Natural killer cell (primary cell): ENCODE data around the gene VAV3. TPM values are rescaled to one million over a fixed set of nuclear protein-coding genes. Genes with fewer than 3 reads are reported as not detected.

Experiments
- ATAC-seq, 3 donors: fragments of 150-1000 bp in 2 of 3; fragments of 200-7000 bp in 1 of 3; cut with Tn5 transposase; 1 replicate in 1 of 3; 2 replicates in 2 of 3; pipeline ENCODE4 v1.10.0; 2021; ENCODE audit warnings: mild to moderate bottlenecking in 2 of 3, moderate library complexity in 2 of 3
- DNase-seq, 2 donors: peaks; one replicate each; pipeline versions ENCODE4 v3.0.0 to v3.0.0-alpha.2; 2013 to 2021; ENCODE audit warnings: mixed read lengths in 1 of 2
- H3K27ac ChIP-seq: one replicate; pipeline ENCODE4 v1.5.1; 2013; ENCODE audit warnings: mild to moderate bottlenecking, low read length
- H3K27me3 ChIP-seq: one replicate; pipeline ENCODE4 v1.6.1; 2013; ENCODE audit warnings: low read length; ENCODE audit not compliant: control insufficient read depth, insufficient read depth
- H3K36me3 ChIP-seq: one replicate; pipeline ENCODE4 v1.6.1; 2013; ENCODE audit warnings: low read length; ENCODE audit not compliant: control insufficient read depth, insufficient read depth
- H3K4me1 ChIP-seq: one replicate; pipeline ENCODE4 v1.6.1; 2013; ENCODE audit warnings: low read length; ENCODE audit not compliant: control insufficient read depth, insufficient read depth
- H3K4me3 ChIP-seq: one replicate; pipeline ENCODE4 v1.5.1; 2013; ENCODE audit warnings: low read length
- H3K9me3 ChIP-seq: one replicate; pipeline ENCODE4 v1.6.1; 2013; ENCODE audit warnings: low read length; ENCODE audit not compliant: control insufficient read depth, insufficient read depth
- H3K27ac Mint-ChIP-seq, 2 donors: one replicate each; pipeline ENCODE4 v1.8.0; 2022; ENCODE audit warnings: mild to moderate bottlenecking in 2 of 2, mixed read lengths in 2 of 2, moderate library complexity in 1 of 2
- H3K27me3 Mint-ChIP-seq, 2 donors: one replicate each; pipeline ENCODE4 v1.8.0; 2022; ENCODE audit warnings: low read depth in 2 of 2, mixed read lengths in 2 of 2
- H3K36me3 Mint-ChIP-seq: one replicate; pipeline ENCODE4 v1.8.0; 2022; ENCODE audit warnings: mixed read lengths
- H3K4me1 Mint-ChIP-seq, 2 donors: one replicate each; pipeline ENCODE4 v1.8.0; 2022; ENCODE audit warnings: mixed read lengths in 2 of 2
- H3K4me3 Mint-ChIP-seq: one replicate; pipeline ENCODE4 v1.8.0; 2022; ENCODE audit warnings: mild to moderate bottlenecking, moderate library complexity, mixed read lengths
- H3K9me3 Mint-ChIP-seq, 2 donors: one replicate each; pipeline ENCODE4 v1.8.0; 2022; ENCODE audit warnings: mixed read lengths in 2 of 2
- WGBS: methylation state at CpG from one replicate; pipeline ENCODE4 v1.1.7; 2013; ENCODE audit warnings: missing lambda C conversion rate; ENCODE audit not compliant: insufficient coverage; 5-methylcytosine and 5-hydroxymethylcytosine counted together
- intact Hi-C: fragments of 100-400 bp; cut with micrococcal nuclease; formaldehyde crosslinking; loops from one replicate; pipeline ENCODE4 v1.14.2; 2022
- total RNA-seq, 4 donors: library from RNA; stranded (reverse); fragments of 120-200 nt in 1 of 4; gene quantifications; one replicate each; pipeline versions ENCODE4 v1.2.3 to v1.2.4, GENCODE V29; 2013 to 2022
- TF ChIP-seq, protein P1 (sequence below): fragments of 200-600 bp; IDR thresholded peaks from one replicate; pipeline ENCODE4 v1.8.0; 2022; ENCODE audit warnings: antibody characterized with exemption

Gene VAV3
- total RNA-seq, 3 donors from 2014 or later (not counting 1 experiment from before 2014, with no cell fraction given): 95.8 to 101 (median 96.6) TPM

DNA sequence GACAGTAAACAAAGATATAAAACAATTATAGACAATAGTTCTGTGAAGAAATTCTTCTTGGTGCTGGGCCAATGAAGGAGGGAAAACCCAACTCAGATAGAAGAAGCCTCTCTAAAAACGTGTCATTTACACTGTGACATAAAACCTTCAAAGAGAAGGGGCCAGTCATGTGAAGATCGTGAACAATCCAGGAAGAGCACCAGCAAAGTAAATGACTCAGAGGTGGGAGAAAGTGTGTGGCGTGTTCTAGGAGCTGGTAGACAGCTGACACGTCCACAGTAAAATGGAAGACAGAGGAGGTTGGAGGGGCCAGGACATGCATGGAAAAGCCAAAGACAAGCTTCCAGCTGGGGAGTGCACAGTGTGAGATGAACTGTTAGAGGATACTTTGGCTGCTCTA is 143.6 kb downstream of the VAV3 start:
- TF ChIP-seq, protein P1, sequence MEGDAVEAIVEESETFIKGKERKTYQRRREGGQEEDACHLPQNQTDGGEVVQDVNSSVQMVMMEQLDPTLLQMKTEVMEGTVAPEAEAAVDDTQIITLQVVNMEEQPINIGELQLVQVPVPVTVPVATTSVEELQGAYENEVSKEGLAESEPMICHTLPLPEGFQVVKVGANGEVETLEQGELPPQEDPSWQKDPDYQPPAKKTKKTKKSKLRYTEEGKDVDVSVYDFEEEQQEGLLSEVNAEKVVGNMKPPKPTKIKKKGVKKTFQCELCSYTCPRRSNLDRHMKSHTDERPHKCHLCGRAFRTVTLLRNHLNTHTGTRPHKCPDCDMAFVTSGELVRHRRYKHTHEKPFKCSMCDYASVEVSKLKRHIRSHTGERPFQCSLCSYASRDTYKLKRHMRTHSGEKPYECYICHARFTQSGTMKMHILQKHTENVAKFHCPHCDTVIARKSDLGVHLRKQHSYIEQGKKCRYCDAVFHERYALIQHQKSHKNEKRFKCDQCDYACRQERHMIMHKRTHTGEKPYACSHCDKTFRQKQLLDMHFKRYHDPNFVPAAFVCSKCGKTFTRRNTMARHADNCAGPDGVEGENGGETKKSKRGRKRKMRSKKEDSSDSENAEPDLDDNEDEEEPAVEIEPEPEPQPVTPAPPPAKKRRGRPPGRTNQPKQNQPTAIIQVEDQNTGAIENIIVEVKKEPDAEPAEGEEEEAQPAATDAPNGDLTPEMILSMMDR: no peak
- Histone ChIP-seq H3K4me3 (no peak overlapping the region), H3K4me1 (peaks cover 17% of the 10 kb centered on the region), H3K9me3 (peaks cover 3% of the 10 kb centered on the region), H3K36me3 (peaks cover 2% of the 10 kb centered on the region), H3K27ac (peak overlapping the region; percentile 31), H3K27me3 (no peaks in the 10 kb centered on the region)
- Mint-ChIP-seq H3K36me3 (peaks cover 20% of the 10 kb centered on the region), H3K27me3 (no peaks in the 10 kb centered on the region), H3K4me1 (peaks cover 72 to 73% of the 10 kb centered on the region in 2 donors), H3K4me3 (peak overlapping the region; percentile 36), H3K9me3 (peaks cover 4 to 20% of the 10 kb centered on the region in 2 donors), H3K27ac (peak overlapping the region; percentile 81 to 90)
- DNase-seq: peak; percentile 39 to 57
- 29% methylated on average over 4 of the region's 4 CpGs for WGBS
- intact Hi-C loops: loop anchor here (1.0 to 10.0 kb wide), 5 partner anchors 8 to 115 kb away; no protein-coding TSS in a partner anchor
- ATAC-seq: peak; percentile 85 to 93 (median 86)

DNA sequence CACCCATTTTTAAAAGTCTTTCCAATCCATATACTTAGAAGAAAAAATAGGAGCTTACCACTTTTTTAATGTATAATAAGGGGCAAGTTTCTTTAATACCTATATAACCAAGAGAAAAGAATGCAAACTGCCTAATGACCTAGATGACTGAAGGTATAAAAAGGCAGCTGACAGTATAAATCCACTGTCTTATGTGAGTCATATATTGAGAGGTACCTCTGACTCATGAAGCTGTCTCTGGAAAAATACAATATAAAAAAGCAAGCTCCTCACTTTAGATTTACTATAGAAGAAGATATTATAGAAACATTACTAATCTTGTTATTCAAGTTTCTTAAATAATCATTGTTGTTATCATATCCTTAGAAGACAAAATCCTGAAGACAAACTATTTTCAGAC is 144.2 kb downstream of the VAV3 start:
- Mint-ChIP-seq H3K4me3 (peak overlapping the region; percentile 36), H3K27me3 (no peaks in the 10 kb centered on the region), H3K36me3 (peaks cover 20% of the 10 kb centered on the region), H3K4me1 (peaks cover 67 to 68% of the 10 kb centered on the region in 2 donors), H3K9me3 (peaks cover 4 to 20% of the 10 kb centered on the region in 2 donors), H3K27ac (peak overlapping the region; percentile 81 to 90)
- Histone ChIP-seq H3K27ac (peak overlapping the region; percentile 4), H3K4me1 (peaks cover 16% of the 10 kb centered on the region), H3K36me3 (peaks cover 2% of the 10 kb centered on the region), H3K4me3 (no peak overlapping the region), H3K9me3 (peaks cover 3% of the 10 kb centered on the region), H3K27me3 (no peaks in the 10 kb centered on the region)
- intact Hi-C loops: loop anchor here (1.0 to 10.0 kb wide), 5 partner anchors 8 to 116 kb away; no protein-coding TSS in a partner anchor
- ATAC-seq: peak in 2 of 3 donors; percentile 57 to 61
- TF ChIP-seq, protein P1: no peak
- DNase-seq: no peak

DNA sequence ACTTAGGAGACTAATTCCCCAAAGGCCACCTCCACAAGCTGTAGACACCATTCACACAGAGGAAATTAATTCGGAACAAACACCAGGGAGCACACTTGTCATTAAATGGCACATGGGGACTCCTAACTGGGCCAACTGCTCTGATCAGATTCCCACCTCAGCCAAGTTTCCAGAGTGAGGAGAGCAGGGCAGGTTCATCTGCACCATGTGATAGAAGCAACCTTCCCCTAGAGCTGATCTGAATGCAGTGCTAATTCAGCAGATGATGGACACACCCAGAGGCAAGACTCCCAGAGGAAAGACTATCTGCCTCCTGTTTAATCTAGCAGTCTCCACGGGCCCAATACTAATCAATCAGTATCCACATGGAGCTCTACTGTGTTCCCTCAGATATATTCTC is 147.0 kb downstream of the VAV3 start:
- Mint-ChIP-seq H3K4me1 (peaks cover 51 to 65% of the 10 kb centered on the region in 2 donors), H3K36me3 (peaks cover 14% of the 10 kb centered on the region), H3K27me3 (no peaks in the 10 kb centered on the region), H3K4me3 (no peak overlapping the region), H3K27ac (peak overlapping the region; percentile 61 to 74), H3K9me3 (peaks cover 4 to 10% of the 10 kb centered on the region in 2 donors)
- ATAC-seq (no peak), DNase-seq (no peak)
- TF ChIP-seq, protein P1: no peak
- H3K4me3 ChIP-seq: no peak overlapping the region
- H3K4me1 ChIP-seq: peaks cover 14% of the 10 kb centered on the region
- no peaks in the 10 kb centered on the region for H3K27me3 ChIP-seq
- no peaks in the 10 kb centered on the region for H3K9me3 ChIP-seq
- H3K36me3 ChIP-seq: peaks cover 2% of the 10 kb centered on the region
- WGBS: 79% methylated on average over 2 of the region's 2 CpGs
- no peak overlapping the region for H3K27ac ChIP-seq
- intact Hi-C loops: no loop called here

DNA sequence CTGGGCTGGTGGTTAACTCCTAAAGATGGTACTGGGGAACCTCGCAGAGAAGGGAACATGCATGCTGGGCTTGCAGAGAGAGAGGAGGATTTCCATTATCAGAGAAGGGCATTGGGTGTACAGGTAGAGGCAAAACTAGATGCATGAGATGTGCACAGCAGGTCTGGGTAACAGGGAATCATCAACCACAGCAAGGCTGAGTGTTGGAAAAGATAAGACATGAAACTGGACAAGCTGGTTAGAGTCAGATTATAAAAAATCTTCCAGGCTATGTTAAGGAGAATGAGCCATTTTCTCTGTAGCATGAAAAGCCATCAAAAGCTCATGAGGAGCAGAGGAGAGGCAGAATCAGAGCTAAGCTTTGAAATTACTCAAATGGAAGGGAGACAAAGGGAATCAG is 147.8 kb downstream of the VAV3 start:
- no peak for DNase-seq
- intact Hi-C loops: no loop called here
- no peaks in the 10 kb centered on the region for H3K9me3 ChIP-seq
- H3K36me3 ChIP-seq: peaks cover 2% of the 10 kb centered on the region
- H3K4me3 Mint-ChIP-seq: no peak overlapping the region
- peak overlapping the region; percentile 61 to 74 for H3K27ac Mint-ChIP-seq
- peaks cover 47 to 60% of the 10 kb centered on the region in 2 donors for H3K4me1 Mint-ChIP-seq
- H3K4me3 ChIP-seq: no peak overlapping the region
- peaks cover 9% of the 10 kb centered on the region for H3K36me3 Mint-ChIP-seq
- H3K27me3 Mint-ChIP-seq: no peaks in the 10 kb centered on the region
- ATAC-seq: no peak
- no peak overlapping the region for H3K27ac ChIP-seq
- WGBS: 90% methylated on average over 1 of the region's 1 CpG
- TF ChIP-seq, protein P1: no peak
- peaks cover 14% of the 10 kb centered on the region for H3K4me1 ChIP-seq
- H3K9me3 Mint-ChIP-seq: peaks cover 4 to 6% of the 10 kb centered on the region in 2 donors
- no peaks in the 10 kb centered on the region for H3K27me3 ChIP-seq
